Cardiac muscle cell (in vitro differentiated cells and primary cell): ENCODE data around the gene DOCK2. TPM values are rescaled to one million over a fixed set of nuclear protein-coding genes. Genes with fewer than 3 reads are reported as not detected.

Experiments
- DNase-seq, 2 donors: peaks; one replicate each; pipeline versions ENCODE4 v3.0.0 to v3.0.0-alpha.2; 2010 to 2017; ENCODE audit warnings: low read depth in 1 of 2, low spot score in 1 of 2
- H3K27ac ChIP-seq: fragments of 200-600 bp; sonication (generic); 2 replicates; pipeline ENCODE4 v1.5.1; 2016
- H3K27me3 ChIP-seq: fragments of 200-600 bp; sonication (generic); 2 replicates; pipeline ENCODE4 v1.6.0; 2016; ENCODE audit warnings: control low read depth
- H3K36me3 ChIP-seq: fragments of 200-600 bp; sonication (generic); 2 replicates; pipeline ENCODE4 v1.5.1; 2016; ENCODE audit warnings: control low read depth
- H3K4me1 ChIP-seq: fragments of 200-600 bp; sonication (generic); 2 replicates; pipeline ENCODE4 v1.8.1; 2017; ENCODE audit warnings: low read depth, mild to moderate bottlenecking, mixed run types
- H3K4me3 ChIP-seq: fragments of 200-600 bp; sonication (generic); 2 replicates; pipeline ENCODE4 v1.5.1; 2016; ENCODE audit warnings: mild to moderate bottlenecking
- H3K9me3 ChIP-seq: fragments of 200-600 bp; sonication (generic); 2 replicates; pipeline ENCODE4 v1.5.1; 2017; ENCODE audit warnings: low read depth, mild to moderate bottlenecking, control low read depth
- CTCF ChIP-seq: IDR thresholded peaks from 2 replicates; pipeline ENCODE4 v1.5.1; 2012; ENCODE audit warnings: low read depth, mild to moderate bottlenecking, low read length
- polyA plus RNA-seq: library from polyadenylated mRNA; unstranded; fragments of >200 nt; fragmentation: Nextera tagmentation; extraction: Ambion mirVana; gene quantifications from 2 replicates; pipeline ENCODE4 v1.2.1, GENCODE V29; 2016
- total RNA-seq: library from RNA; depleted of rRNA; stranded (reverse); fragments of >200 nt; gene quantifications from 2 replicates; pipeline ENCODE4 v1.2.3, GENCODE V29; 2016

DOCK2 gene
- total and polyA plus RNA-seq, 2 experiments from 2014 or later, result 3.3 to 6.5 TPM

- no peaks in the 10 kb centered on the region for H3K4me1 ChIP-seq
- H3K27me3 ChIP-seq, result no peaks in the 10 kb centered on the region
- no peaks in the 10 kb centered on the region for H3K36me3 ChIP-seq
- H3K9me3 ChIP-seq, result no peaks in the 10 kb centered on the region
- no peak for TF ChIP-seq CTCF
- DNase-seq, result no peak
- H3K27ac ChIP-seq, result no peak overlapping the region
- H3K4me3 ChIP-seq, result no peak overlapping the region
Observed at GRCh38 chr5:169911448-169912212, 274.6 kb downstream of the DOCK2 start.

GRCh38 chr5:169913479-169913878 lies 276.4 kb downstream of the DOCK2 start:
- TF ChIP-seq CTCF, result no peak
- peak in 1 of 2 donors; percentile 37 for DNase-seq
- Histone ChIP-seq H3K4me3 (no peak overlapping the region), H3K4me1 (no peaks in the 10 kb centered on the region), H3K36me3 (no peaks in the 10 kb centered on the region), H3K27me3 (no peaks in the 10 kb centered on the region), H3K9me3 (no peaks in the 10 kb centered on the region), H3K27ac (no peak overlapping the region)

- peak; percentile 76 to 84 for DNase-seq
Observed at GRCh38 chr5:169914766-169915165, 277.7 kb downstream of the DOCK2 start.

GRCh38 chr5:169917500-169917899 lies 280.4 kb downstream of the DOCK2 start:
- no peaks in the 10 kb centered on the region for H3K36me3 ChIP-seq
- H3K9me3 ChIP-seq, result no peaks in the 10 kb centered on the region
- TF ChIP-seq CTCF, result no peak
- H3K27me3 ChIP-seq, result no peaks in the 10 kb centered on the region
- H3K4me3 ChIP-seq, result no peak overlapping the region
- no peaks in the 10 kb centered on the region for H3K4me1 ChIP-seq
- DNase-seq, result no peak
- H3K27ac ChIP-seq, result no peak overlapping the region

More at GRCh38 chr5:169914766-169915165, 277.7 kb downstream of the DOCK2 start:
- no peak overlapping the region for H3K4me3 ChIP-seq
- H3K27ac ChIP-seq, result no peak overlapping the region
- no peaks in the 10 kb centered on the region for H3K4me1 ChIP-seq
- TF ChIP-seq CTCF, result no peak
- H3K27me3 ChIP-seq, result no peaks in the 10 kb centered on the region
- no peaks in the 10 kb centered on the region for H3K9me3 ChIP-seq
- H3K36me3 ChIP-seq, result no peaks in the 10 kb centered on the region

DNA sequence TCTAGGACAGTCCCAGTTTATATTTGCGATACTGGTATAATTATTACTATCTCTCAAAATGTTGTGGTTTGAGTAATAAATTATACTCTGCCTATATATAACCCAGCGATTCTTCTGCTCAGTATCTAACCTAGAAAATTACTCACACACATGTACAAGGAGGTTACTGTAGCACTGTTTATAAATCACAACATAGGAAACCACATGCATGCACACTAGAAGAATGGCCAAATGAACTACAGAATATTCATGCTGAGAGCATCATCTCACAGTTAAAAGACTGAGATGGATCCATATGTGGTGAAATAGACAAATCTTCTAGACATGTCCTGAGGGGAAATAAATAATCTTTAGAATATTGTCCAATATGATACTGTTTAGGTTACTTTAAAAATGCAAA lies 281.2 kb downstream of the DOCK2 start:
- Histone ChIP-seq H3K36me3 (no peaks in the 10 kb centered on the region), H3K27ac (no peak overlapping the region), H3K4me1 (no peaks in the 10 kb centered on the region), H3K27me3 (no peaks in the 10 kb centered on the region), H3K4me3 (no peak overlapping the region), H3K9me3 (no peaks in the 10 kb centered on the region)
- no peak for TF ChIP-seq CTCF
- DNase-seq, result no peak
